8988T (cell line): ENCODE data around the gene ME2.
A peak's percentile ranks its signal among the peaks of the same experiment; 100 is the strongest.
"Not testable (repeated sequence)": the region's sequence is repeated elsewhere in the genome, so short reads cannot be mapped to it uniquely, and the experiment has no call there.

Experiments used
- DNase-seq: peaks from one replicate; pipeline ENCODE4 v3.0.0; 2011

ME2 gene

DNA sequence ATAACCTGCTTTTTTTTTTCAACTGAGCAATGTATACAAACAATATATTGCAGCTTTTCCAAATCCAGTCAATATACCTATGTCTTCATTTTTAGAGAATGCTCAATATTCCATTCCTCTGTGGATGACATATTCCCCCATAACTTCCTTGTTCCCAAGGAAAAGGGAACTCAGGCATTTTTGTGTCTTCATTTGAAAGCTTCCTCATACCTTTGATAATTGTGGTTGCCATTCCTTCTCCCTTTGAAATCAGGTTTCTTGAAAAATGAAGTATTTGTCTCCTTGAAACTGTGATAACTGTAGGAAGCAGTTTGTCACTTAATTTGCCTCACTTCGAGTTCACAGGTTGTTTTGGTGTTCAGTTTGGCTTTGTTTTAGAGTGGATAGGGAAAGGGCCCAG, 102.5 kb downstream of the ME2 start:
- no peak for DNase-seq

- DNase-seq = no peak
These were observed 103.3 kb downstream of the ME2 start for GRCh38 chr18:50982086-50982801.

- no peak for DNase-seq
These were observed 103.9 kb downstream of the ME2 start for GRCh38 chr18:50982802-50983179.

GRCh38 chr18:50986360-50987087, 107.6 kb downstream of the ME2 start:
- DNase-seq = peak; percentile 23

GRCh38 chr18:50987261-50987660, 108.3 kb downstream of the ME2 start:
- DNase-seq = no peak

DNA sequence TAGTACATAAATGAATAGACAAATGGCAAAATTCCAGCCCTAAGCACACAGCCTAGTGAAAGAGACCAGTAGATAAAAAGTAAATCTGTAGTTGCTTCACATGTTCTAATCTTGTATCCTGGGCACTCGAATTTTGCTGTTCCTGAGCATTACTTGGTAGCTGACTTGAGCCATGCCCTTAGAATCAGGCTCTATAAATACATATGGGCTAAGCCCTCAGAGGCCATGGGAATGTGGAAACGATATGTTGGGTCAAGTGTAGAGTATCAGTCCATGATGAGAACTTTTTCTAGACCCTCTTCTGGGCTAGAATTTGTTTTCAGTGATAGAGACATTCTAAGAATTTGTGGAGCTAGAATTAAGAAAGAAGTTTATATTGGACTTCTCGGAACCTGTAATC, 110.8 kb downstream of the ME2 start:
- no peak for DNase-seq

DNA sequence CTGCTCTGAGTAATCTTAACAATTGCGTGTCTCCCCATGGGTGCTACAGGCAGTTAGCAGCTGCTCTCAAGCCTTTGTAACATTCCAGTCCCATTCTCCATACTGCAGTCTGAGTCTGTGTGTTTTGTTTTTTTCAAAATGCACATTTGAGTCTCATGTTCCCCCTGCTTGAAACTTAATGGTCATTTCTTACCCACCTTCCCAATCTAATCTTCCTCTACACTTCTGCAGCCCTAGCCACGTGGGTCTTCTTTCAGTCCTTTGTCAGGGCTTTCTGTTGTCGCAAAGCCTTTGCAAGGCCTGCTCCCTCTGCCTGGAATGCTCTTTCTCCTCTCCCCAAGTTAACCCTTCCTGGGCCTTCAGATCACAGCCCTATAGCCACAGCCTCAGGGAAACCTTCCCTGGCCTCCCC, 113.4 kb downstream of the ME2 start:
- no peak for DNase-seq

DNA sequence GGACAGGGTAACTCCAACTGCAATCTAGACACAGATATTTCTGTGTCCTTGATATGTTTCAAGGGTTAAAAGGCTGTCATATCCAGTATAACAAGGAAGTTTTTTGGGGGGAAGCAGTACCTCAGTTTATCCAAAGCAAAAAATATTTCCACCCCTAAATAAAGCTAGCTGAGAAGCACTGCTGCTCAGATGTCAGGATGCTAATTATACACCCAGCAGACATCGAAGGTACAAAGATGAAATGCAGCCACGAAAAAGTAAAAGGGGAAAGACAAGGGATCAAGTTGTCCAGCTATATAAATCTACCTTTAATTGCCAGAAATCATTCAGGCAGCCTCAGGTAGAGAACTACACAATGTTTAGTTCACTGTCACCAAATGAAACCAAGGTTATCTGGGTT, 115.1 kb downstream of the ME2 start:
- DNase-seq = no peak

- DNase-seq = not testable (repeated sequence)
These were observed 124.3 kb downstream of the ME2 start for GRCh38 chr18:51003174-51003573.
